GM12878 (cell line): ENCODE data around the gene DPP6. TPM values are rescaled to one million over a fixed set of nuclear protein-coding genes. Genes with fewer than 3 reads are reported as not detected.

Experiments used
- ATAC-seq: fragments of 200-7000 bp; cut with Tn5 transposase; 3 replicates; pipeline ENCODE4 v1.9.1; 2020; ENCODE audit warnings: mild to moderate bottlenecking, moderate library complexity
- BruUV-seq: library from RNA; stranded (reverse); fragments of 400-500 nt; replicated peaks from 2 replicates; lab custom pipeline; 2021; lab: Mats Ljungman, UMichigan
- CTCF ChIA-PET: fragments of 300-600 bp; sonication (Branson Sonifier 250); formaldehyde crosslinking; extraction: SDS; loops from one replicate; lab custom pipeline; 2021; ENCODE audit warnings: inconsistent platforms; lab: Yijun Ruan, JAX
- POLR2A ChIA-PET: fragments of 350-600 bp; formaldehyde crosslinking; extraction: SDS; loops from one replicate; lab custom pipeline; 2021; ENCODE audit warnings: inconsistent platforms; lab: Charles Lee
- RAD21 ChIA-PET: fragments of 300-600 bp; sonication (Branson Sonifier 250); formaldehyde crosslinking; loops from one replicate; lab custom pipeline; 2023; ENCODE audit warnings: antibody characterized with exemption; ENCODE audit not compliant: unreplicated experiment; lab: Charles Lee
- SMC1A ChIA-PET: fragments of 300-600 bp; sonication (Branson Sonifier 250); formaldehyde crosslinking; loops from one replicate; lab custom pipeline; 2023; ENCODE audit not compliant: unreplicated experiment, uncharacterized antibody; lab: Charles Lee
- DNase-seq: peaks from one replicate; pipeline ENCODE4 v3.0.0-alpha.2; 2011; ENCODE audit warnings: low read depth, low spot score
- FAIRE-seq: peaks from 3 replicates; lab custom pipeline; 2011; peaks lifted over from hg19 to GRCh38; lab: Jason Lieb, UNC
- H2AFZ ChIP-seq: 2 replicates; pipeline ENCODE4 v1.6.0; 2011; ENCODE audit warnings: low read depth, low read length, control low read depth; ENCODE audit not compliant: control insufficient read depth
- H3K27ac ChIP-seq: 2 replicates; pipeline ENCODE4 v1.5.1; 2011; ENCODE audit warnings: control low read depth; ENCODE audit not compliant: control insufficient read depth, insufficient read depth
- H3K27me3 ChIP-seq, 2 experiments: replicated peaks in 1 of 2; 2 replicates each; pipeline versions ENCODE4 v1.6.0 to v1.6.1; 2011; ENCODE audit warnings: low read length in 1 of 2; ENCODE audit not compliant: control insufficient read depth in 2 of 2, insufficient read depth in 2 of 2
- H3K36me3 ChIP-seq, 2 experiments: 2 replicates each; pipeline ENCODE4 v1.5.1; 2011; ENCODE audit warnings: low read length in 1 of 2; ENCODE audit not compliant: control insufficient read depth in 2 of 2, insufficient read depth in 2 of 2
- H3K4me1 ChIP-seq: 2 replicates; pipeline ENCODE4 v1.6.1; 2011; ENCODE audit warnings: mild to moderate bottlenecking, low read length, moderate library complexity, mixed read lengths; ENCODE audit not compliant: control insufficient read depth, insufficient read depth
- H3K4me2 ChIP-seq: 2 replicates; pipeline ENCODE4 v1.6.0; 2011; ENCODE audit warnings: control low read depth; ENCODE audit not compliant: control insufficient read depth, insufficient read depth
- H3K4me3 ChIP-seq: fragments of 200-600 bp; sonication (generic); 2 replicates; pipeline ENCODE4 v1.5.1; 2016
- H3K79me2 ChIP-seq: 2 replicates; pipeline ENCODE4 v1.6.0; 2011; ENCODE audit warnings: low read length; ENCODE audit not compliant: control insufficient read depth, insufficient read depth
- H3K9ac ChIP-seq: 2 replicates; pipeline ENCODE4 v1.8.0; 2011; ENCODE audit warnings: low read length, control low read depth, mixed read lengths; ENCODE audit not compliant: control insufficient read depth, insufficient read depth
- H3K9me3 ChIP-seq: replicated peaks from 3 replicates; pipeline ENCODE4 v1.5.1; 2011; ENCODE audit warnings: mild to moderate bottlenecking, low read length; ENCODE audit not compliant: control insufficient read depth, insufficient read depth
- H4K20me1 ChIP-seq: 2 replicates; pipeline ENCODE4 v1.6.0; 2011; ENCODE audit not compliant: control insufficient read depth, insufficient read depth
- BACH1 ChIP-seq: fragments of 450-650 bp; IDR thresholded peaks from 2 replicates; pipeline ENCODE4 v1.6.1; 2017; ENCODE audit warnings: mild to moderate bottlenecking, borderline replicate concordance
- CEBPB ChIP-seq, 2 experiments: fragments of 150-350 bp in 1 of 2; IDR thresholded peaks; 2 replicates each; pipeline ENCODE4 v1.6.1; 2012 to 2014; ENCODE audit warnings: low read depth in 2 of 2, low read length in 2 of 2, borderline replicate concordance in 1 of 2, inconsistent platforms in 1 of 2
- CTCF ChIP-seq, 3 experiments: IDR thresholded peaks in 2 of 3; conservative IDR thresholded peaks in 1 of 3; 2 replicates each; pipeline ENCODE4 v1.5.1; 2011; ENCODE audit warnings: low read depth in 3 of 3, low read length in 3 of 3, mild to moderate bottlenecking in 3 of 3, control low read depth in 2 of 3, moderate library complexity in 2 of 3, inconsistent platforms in 1 of 3, mixed read lengths in 1 of 3; ENCODE audit not compliant: control insufficient read depth in 2 of 3, insufficient read depth in 1 of 3; ENCODE audit errors: extremely low read depth in 1 of 3
- IKZF1 ChIP-seq: fragments of 450-650 bp; conservative IDR thresholded peaks from 2 replicates; pipeline ENCODE4 v1.6.1; 2017; ENCODE audit warnings: antibody characterized with exemption, mild to moderate bottlenecking
- JUND ChIP-seq: IDR thresholded peaks from 2 replicates; pipeline ENCODE4 v1.6.1; 2012; ENCODE audit warnings: low read depth, mild to moderate bottlenecking, low read length, improper control_type of control experiment, moderate library complexity
- MTA3 ChIP-seq: IDR thresholded peaks from 2 replicates; pipeline ENCODE4 v1.6.1; 2012; ENCODE audit warnings: low read length, inconsistent platforms, borderline replicate concordance
- MXI1 ChIP-seq: fragments of 150-350 bp; IDR thresholded peaks from 2 replicates; pipeline ENCODE4 v1.6.1; 2011; ENCODE audit warnings: low read depth, mild to moderate bottlenecking, inconsistent platforms, low read length, improper control_type of control experiment
- NBN ChIP-seq: fragments of 450-650 bp; IDR thresholded peaks from 2 replicates; pipeline ENCODE4 v1.6.1; 2016
- PAX5 ChIP-seq: IDR thresholded peaks from 2 replicates; pipeline ENCODE4 v1.6.1; 2011; ENCODE audit warnings: low read depth, low read length, borderline replicate concordance
- PKNOX1 ChIP-seq: fragments of 450-650 bp; IDR thresholded peaks from 2 replicates; pipeline ENCODE4 v1.6.1; 2016; ENCODE audit warnings: mild to moderate bottlenecking
- POLR2AphosphoS2 ChIP-seq: IDR thresholded peaks from 2 replicates; pipeline ENCODE4 v1.6.1; 2011; ENCODE audit warnings: low read depth, mild to moderate bottlenecking, low read length, improper control_type of control experiment, moderate library complexity
- POLR2AphosphoS5 ChIP-seq: IDR thresholded peaks from 2 replicates; pipeline ENCODE4 v1.6.1; 2011; ENCODE audit warnings: mild to moderate bottlenecking, low read length, inconsistent platforms
- SIX5 ChIP-seq: IDR thresholded peaks from 2 replicates; pipeline ENCODE4 v1.6.1; 2011; ENCODE audit warnings: mild to moderate bottlenecking, low read depth, low read length, moderate library complexity; ENCODE audit not compliant: severe bottlenecking
- SMAD5 ChIP-seq: IDR thresholded peaks from 2 replicates; pipeline ENCODE4 v1.6.1; 2016; ENCODE audit warnings: antibody characterized with exemption, low read depth
- ZNF207 ChIP-seq: fragments of 450-650 bp; IDR thresholded peaks from 2 replicates; pipeline ENCODE4 v1.6.1; 2014; ENCODE audit warnings: antibody characterized with exemption, mild to moderate bottlenecking, borderline replicate concordance
- WGBS: methylation state at CpG from one replicate; pipeline ENCODE4 v1.1.6; 2016; ENCODE audit warnings: low lambda C conversion rate; ENCODE audit not compliant: insufficient replicate concordance, insufficient coverage; ENCODE audit errors: missing lambda C conversion rate; 5-methylcytosine and 5-hydroxymethylcytosine counted together
- in situ Hi-C: fragments of 300-500 bp; cut with MboI; formaldehyde crosslinking; loops from 9 replicates; pipeline ENCODE4 v1.14.3; 2018; ENCODE audit warnings: mixed read lengths
- intact Hi-C: fragments of 100-400 bp; cut with micrococcal nuclease; formaldehyde crosslinking; loops from one replicate; pipeline ENCODE4 v1.14.2; 2022; ENCODE audit not compliant: unreplicated experiment
- polyA plus RNA-seq, 11 experiments: library from polyadenylated mRNA; depleted of rRNA in 4 of 11; unstranded in 6 of 11; stranded (reverse) in 5 of 11; fragments of >200 nt; fragmentation: Nextera tagmentation in 4 of 11; fragmentation: Illumina TruSeq in 1 of 11; extraction: Ambion mirVana in 4 of 11; extraction: Trizol in 1 of 11; gene quantifications; 1 replicate in 1 of 11; 2 replicates in 10 of 11; pipeline versions ENCODE4 v1.2.1 to v1.2.3, GENCODE V29; 2011 to 2016; ENCODE audit warnings: inconsistent platforms in 2 of 11, missing spikeins in 2 of 11, low read depth in 1 of 11
- total RNA-seq, 4 experiments: library from RNA; depleted of rRNA in 3 of 4; stranded (reverse); fragments of >200 nt in 3 of 4; fragmentation: Illumina TruSeq in 1 of 4; extraction: Trizol in 1 of 4; gene quantifications; 2 replicates each; pipeline versions ENCODE4 v1.2.1 to v1.2.3, GENCODE V29; 2013 to 2021

The DPP6 gene
- total and polyA plus RNA-seq, 10 of the 15 experiments (the other 5 are each of a cell fraction or from before 2014, with no cell fraction given), result not detected

- intact Hi-C loops, result no loop called here
- FAIRE-seq, result no peak
- no peaks in the 10 kb centered on the region for H4K20me1 ChIP-seq
These were observed 423.7 kb downstream of the DPP6 start for GRCh38 chr7:154475864-154476263.

DNA sequence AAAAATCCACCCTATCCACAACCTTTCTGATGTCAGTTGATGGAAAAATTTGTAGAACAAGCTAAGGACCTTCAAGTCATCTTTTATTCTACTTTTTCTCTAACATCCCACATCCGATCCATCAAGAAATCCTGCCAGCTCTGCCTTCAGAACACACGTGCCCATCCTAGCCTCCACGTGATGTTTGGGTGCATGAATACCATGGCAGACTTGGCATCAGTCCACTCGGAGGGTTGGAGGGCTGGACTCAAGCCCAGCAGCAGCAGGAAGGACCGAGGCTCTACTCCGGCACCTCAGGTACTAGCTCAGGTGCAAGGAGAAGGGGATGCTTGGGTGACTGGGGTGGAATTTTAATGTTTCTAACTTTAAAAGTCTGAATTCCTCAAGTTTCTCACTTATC, 428.6 kb downstream of the DPP6 start:
- H3K4me2 ChIP-seq, result no peak overlapping the region
- H3K79me2 ChIP-seq, result no peaks in the 10 kb centered on the region
- CTCF ChIA-PET, result no interaction called here
- POLR2A ChIA-PET, result no interaction called here
- H4K20me1 ChIP-seq, result no peaks in the 10 kb centered on the region
- no peaks in the 10 kb centered on the region for H3K27me3 ChIP-seq
- no peak overlapping the region for H3K27ac ChIP-seq
- H3K9ac ChIP-seq, result no peak overlapping the region
- intact Hi-C loops (no loop called here), in situ Hi-C loops (no loop called here)
- H2AFZ ChIP-seq, result no peak overlapping the region
- no peaks in the 10 kb centered on the region for H3K36me3 ChIP-seq
- H3K4me1 ChIP-seq, result no peaks in the 10 kb centered on the region
- TF ChIP-seq CTCF (IDR thresholded peaks at IDR 0.05 in 2 of 3, conservative IDR thresholded peaks at IDR 0.05 in 1 of 3; ENCODE audit: control insufficient read depth in 2 of 3, extremely low read depth in 1 of 3, insufficient read depth in 1 of 3, low read depth in 3 of 3, low read length in 3 of 3) (no peak), SIX5 (no peak), MXI1 (no peak), NBN (no peak), POLR2AphosphoS2 (no peak), CEBPB (IDR thresholded peaks at IDR 0.05; ENCODE audit: borderline replicate concordance in 1 of 2, low read depth in 2 of 2, low read length in 2 of 2) (no peak), ZNF207 (no peak), SMAD5 (no peak)
- RAD21 ChIA-PET, result no interaction called here
- ATAC-seq (no peak), FAIRE-seq (no peak), DNase-seq (no peak)
- 29% methylated on average over 6 of the region's 6 CpGs for WGBS
- no peak overlapping the region for H3K4me3 ChIP-seq
- SMC1A ChIA-PET, result interaction anchor here (0.7 kb wide), 1 partner anchor 305 kb away, joined by 3 read pairs; no protein-coding TSS in a partner anchor
- BruUV-seq, result no TSS peak
- H3K9me3 ChIP-seq, result no peaks in the 10 kb centered on the region

More at GRCh38 chr7:154475864-154476263, 423.7 kb downstream of the DPP6 start:
- ChIA-PET RAD21 (no interaction called here), POLR2A (no interaction called here), SMC1A (no interaction called here), CTCF (no interaction called here)
- H3K27ac ChIP-seq, result no peak overlapping the region
- BruUV-seq, result no TSS peak
- TF ChIP-seq BACH1 (no peak), POLR2AphosphoS5 (no peak), IKZF1 (no peak), PKNOX1 (no peak), MTA3 (no peak), PAX5 (no peak), JUND (no peak), MXI1 (no peak)
- no peaks in the 10 kb centered on the region for H3K79me2 ChIP-seq
- H3K9ac ChIP-seq, result no peak overlapping the region
- no peak for DNase-seq
- in situ Hi-C loops, result no loop called here
- no peaks in the 10 kb centered on the region for H3K27me3 ChIP-seq
- WGBS, result 0% methylated on average over 5 of the region's 5 CpGs
- H3K4me3 ChIP-seq, result no peak overlapping the region
- H2AFZ ChIP-seq, result no peak overlapping the region
- no peak for ATAC-seq
- no peaks in the 10 kb centered on the region for H3K36me3 ChIP-seq
- no peak overlapping the region for H3K4me2 ChIP-seq
- H3K9me3 ChIP-seq, result no peaks in the 10 kb centered on the region
- no peaks in the 10 kb centered on the region for H3K4me1 ChIP-seq
